ENCODE measurements around the gene PGAP3.

Gene PGAP3

DNA sequence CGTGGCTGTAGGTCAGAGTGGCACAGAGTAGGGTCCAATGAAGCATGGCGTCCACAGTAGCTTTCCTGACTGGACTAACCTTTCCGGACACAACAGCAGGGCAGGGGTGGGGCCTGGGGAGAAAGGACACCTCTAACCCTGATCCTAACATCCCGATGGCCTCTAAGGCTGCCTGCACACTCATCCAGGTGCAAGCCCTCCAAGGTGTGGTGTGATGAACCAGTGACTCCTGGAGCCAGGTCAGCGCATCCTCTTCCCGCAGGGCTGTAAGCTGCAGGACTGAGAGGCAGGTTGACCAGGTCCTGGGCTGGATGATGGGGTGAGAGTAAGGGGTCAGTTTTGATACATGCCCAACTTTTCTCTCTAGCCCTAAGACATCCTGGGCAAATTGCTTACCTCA, 8.9 kb upstream of the PGAP3 start:
- DNase-seq (ENCODE audit: low spot score), result no peak

DNA sequence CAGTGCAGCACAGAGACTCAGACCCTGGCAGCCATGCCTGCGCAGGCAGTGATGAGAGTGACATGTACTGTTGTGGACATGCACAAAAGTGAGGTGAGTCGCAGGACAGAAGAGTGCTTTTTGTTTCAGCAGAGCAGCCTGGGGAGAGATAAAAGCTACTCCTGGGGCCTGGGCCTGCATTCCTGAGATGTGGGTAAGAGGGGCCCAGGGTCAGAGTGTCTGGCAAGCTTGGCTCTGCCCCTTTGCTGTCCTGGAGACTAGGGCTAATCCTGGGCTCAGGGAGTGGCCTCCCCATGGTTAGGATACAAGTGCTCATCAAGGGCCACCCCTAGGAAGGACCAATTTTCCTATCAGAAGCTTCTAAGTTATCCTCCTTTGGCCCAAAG, 7.2 kb upstream of the PGAP3 start:
- no peak for DNase-seq (ENCODE audit: low spot score)

DNA sequence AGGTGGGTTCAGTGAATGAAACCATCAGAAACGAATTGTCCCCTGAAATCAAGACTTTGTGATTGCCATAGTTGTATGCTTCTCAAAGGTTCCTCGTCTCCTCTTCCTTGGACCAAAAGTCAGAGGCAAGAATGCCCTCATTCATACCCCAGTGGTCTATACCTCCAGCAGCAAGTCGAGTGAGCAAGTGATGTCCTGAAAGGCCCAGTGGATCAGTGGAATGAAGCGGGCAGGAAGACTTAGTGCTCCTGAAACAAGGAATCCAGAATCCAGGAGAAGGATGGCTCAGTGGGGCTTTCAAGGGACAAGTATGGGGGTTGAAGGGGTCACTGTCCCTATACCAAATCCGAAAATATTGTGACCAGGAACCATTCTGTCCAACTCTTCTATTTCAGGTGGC, 6.7 kb upstream of the PGAP3 start:
- DNase-seq (ENCODE audit: low spot score), result no peak

DNA sequence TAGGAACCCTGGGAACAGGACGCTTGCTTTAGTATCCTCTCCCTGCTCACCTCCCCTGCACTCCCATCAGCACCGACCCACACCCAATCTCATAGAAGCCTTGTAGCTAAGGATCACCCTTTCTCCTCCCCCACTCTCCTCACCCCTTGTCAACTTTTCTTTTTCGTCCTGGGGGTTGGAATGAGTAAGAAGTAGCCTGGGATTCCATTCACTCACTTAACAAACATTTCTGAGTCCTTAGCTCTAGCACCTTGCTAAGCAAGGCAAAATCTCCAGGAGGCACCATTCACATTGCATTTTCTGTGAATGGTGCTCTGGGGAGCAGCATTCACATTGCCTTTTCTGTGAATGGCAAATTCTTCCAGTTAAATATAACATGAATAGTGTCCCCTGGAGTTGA, 1.1 kb upstream of the PGAP3 start:
- DNase-seq (ENCODE audit: low spot score), result no peak

DNA sequence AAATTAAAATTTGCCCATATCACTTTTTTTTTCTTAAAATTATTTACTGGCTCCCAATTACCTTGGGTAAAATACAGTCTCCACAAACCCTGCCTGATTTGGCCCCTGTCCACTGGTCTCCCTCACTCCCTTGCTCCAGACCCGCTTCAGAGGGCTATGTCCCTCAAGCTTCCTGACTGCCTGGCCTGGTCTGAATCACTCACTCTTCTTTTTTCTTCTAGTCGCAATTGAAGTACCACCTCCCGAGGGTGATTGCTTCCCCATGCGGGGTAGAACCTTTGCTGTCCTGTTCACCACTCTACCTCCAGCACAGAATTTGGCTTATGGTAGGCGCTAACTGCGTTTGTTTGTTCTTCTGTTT, 598 bp upstream of the PGAP3 start:
- no peak for DNase-seq (ENCODE audit: low spot score)

DNA sequence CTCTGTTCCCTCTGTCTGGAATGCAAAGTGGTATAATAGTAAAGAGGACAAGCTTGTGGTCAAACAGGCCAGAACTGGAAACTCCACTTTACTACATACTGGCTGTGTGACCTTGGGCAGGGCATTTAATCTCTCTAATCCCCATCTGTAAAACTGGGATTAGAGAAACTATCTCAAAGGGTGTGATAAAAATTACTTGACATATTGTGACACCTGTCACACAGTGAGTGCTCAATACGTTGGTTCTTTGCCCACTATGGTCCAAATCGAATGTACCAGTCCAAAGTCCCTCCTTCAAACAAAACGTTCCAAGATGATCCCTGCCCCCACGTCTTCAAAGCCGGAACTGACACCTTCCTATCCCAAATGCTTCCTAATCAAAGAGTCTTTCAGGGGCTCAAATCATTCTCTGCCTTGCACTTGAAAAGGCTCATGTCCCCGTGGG, 734 bp downstream of the PGAP3 start:
- no peak for DNase-seq (ENCODE audit: low spot score)

DNA sequence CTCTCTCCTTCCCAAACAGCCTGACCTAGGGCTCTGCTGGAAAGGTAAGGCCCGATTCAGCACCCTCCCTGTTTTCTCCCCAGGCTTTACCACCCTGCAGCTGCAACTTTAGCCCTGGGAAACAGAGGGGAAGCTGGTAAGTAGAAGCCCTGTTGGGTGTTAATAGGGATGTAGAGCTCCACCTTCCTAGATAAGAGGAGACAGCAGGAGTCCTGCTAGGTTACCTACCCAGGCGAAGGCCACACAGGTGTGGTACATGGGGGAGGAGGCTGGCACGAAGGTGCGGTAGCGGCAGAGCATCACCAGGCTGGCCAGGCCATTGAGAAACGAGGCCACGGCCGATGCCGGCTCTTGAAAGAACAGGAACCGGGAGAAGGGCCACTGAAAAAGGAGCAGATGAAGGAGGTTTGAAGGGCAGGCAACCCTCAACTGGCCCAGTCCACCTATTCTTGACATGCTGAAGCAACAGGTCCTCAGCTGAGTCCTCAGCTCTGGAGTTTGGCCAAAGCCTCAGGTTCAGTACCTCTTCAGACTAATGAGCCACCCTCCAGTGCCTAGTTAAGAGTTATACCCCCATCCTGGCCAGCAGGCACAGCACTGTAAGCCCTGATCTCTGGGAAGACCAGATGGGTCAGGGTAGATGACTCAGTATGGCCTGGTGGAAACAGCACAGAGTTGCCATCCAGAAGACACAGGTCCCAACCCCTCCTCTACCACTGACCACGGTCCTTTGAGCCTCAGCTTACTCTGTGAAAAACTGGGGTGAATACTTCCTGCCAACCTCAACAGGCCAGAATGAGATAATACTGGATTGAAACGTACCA, 3.3 kb downstream of the PGAP3 start:
- DNase-seq (ENCODE audit: low spot score), result no peak

DNA sequence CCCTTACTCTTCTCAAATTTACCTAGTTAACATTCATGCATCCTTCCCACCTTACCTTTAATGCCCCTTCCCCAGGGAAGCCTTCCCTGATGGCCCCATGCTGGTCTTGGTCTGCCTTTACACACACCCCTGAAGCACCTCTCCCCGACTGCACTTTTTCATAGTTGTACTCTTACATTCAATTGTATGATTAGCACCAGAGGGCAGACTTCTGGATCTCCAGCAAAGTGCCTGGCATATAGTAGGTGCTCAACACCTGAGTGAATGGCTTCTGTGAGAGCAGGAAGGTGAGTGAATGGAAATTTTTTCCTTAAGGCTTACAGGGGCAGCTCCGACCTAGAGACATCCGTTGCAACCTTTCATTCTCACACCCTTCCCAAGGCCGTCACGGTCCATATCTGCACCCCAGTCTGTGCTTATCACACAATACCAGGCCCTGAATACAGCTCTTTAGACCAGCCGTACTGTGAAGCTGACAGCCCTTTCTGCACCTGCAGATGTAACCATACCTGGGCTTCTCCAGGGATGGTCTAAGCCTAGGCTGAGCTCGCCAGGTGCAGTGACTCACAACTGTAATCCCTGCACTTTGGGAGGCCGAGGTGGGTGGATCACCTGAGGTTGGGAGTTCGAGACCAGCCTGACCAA, 4.4 kb downstream of the PGAP3 start:
- DNase-seq (ENCODE audit: low spot score), result no peak

DNA sequence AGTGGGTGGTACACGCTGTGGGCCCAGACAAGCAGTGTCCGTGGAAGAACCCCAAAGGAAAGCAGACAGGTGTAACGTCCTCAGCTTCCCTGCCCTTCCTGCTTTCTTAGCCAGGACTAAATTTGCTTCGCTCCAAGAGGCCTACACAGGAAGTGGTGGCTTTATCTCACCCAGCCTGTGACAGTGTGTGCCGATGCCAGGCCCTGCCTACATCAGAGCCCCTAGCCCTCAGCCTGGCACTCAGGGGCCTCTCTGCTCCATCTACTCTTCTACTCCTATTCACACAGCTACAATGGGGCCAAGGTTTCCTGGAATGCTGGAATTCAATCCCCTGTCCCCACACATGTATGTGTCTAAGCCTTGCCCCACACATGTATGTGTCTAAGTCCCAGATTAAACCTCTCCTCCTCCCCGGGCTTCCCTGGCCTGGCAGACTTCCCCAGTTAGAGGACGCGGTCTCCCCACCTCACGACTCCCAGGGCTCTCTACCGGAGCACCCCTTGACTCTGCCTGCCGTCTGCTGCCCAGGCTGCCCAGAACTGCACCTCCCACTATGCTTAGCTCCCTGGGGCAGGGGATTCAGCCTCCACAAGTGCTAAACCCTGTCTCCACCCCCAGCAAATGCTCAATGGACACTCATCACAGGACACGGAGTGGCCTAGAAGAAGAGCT, 8.2 kb downstream of the PGAP3 start:
- DNase-seq (ENCODE audit: low spot score), result no peak

DNA sequence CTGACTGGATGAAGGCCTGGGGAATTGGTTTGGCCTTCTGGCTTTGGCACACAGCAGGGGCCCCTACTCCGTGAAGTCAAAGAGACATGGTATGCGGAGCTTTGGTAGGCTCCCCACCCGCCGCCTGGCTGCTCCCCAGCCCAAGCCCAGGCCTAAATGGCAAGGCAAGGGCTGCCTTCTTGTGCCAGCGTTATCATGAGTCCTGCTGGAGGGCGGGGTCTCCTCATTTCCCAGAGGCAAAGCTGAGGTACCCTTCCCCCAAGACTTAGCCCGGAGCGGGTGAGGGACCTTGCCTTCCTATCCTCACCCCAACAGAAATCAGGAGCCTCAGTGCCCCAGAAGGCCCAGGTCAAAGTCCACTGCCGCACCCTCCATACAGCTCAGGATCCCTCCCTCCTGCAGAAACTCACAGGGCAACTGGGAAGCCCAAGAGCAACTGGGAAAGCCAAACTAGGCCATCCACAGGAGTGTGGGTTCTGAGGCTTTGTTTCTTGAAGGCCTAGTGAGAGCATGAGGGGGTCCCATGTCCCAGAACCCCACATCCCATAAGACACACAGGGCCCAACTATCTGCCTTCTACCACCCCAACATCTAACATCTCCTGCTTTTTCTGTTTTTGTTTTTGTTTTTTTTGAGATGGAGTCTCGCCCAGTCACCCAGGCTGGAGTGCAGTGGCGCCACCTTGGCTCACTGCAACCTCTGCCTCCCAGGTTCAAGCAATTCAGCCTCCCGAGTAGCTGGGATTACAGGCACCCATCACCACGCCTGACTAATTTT, 9.3 kb downstream of the PGAP3 start:
- DNase-seq (ENCODE audit: low spot score), result no peak

DNA sequence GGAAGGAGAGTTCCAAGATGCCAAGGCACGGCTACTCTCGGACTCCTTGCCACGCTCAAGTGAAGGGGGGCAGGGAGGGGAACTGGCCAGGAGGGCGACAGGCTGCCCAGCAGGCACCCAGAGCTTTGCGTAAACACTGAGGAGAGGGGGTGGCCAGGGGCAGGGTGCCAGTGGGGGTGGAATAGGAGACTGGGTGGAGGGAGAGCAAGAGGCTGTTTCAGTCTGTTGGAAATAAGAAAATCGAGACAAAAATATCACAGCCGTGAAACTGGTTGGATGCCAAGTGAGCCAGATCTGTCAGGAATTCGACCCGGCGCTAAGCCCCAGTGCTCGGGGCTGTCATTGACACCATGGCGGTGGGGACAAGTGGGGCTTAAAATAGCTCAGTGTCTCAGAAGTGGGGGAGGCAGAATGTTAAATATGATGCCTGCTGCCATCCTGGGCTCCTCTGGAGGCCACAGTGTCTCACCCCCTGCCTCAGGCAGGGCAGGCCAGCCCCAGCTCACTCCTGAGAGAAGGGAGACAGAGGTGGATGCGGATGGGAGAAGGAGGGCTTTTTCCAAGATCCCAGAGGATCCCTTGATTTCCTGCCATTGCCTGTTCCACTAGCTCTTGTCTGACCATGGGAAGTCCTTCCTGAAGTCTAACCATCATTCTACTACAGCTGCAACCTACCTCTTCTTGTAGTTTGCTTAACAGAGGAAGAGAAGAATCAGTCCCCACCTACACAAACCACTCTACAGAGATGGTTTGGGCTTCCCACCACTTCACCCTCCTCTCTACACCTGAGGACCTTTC, 10.1 kb downstream of the PGAP3 start:
- DNase-seq (ENCODE audit: low spot score), result no peak

DNA sequence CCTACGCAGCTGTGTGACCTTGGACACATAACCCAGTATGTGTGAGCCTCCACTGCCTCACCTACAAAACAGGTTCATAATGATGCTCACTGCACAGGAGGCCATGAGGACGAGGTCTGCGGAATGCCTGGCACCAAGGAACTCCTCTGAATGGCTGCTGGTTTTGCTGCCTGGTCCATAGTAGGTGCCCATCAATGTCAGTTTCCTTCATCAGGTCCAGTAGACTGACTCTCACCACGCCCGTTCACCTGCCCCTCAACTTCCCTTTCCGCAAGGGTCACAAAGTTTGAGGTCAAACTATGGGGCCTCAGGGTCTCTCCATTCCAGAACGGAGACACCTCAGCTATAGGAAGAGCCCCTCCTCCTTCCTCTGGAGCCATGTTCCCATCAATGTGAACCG, 10.8 kb downstream of the PGAP3 start:
- DNase-seq (ENCODE audit: low spot score), result no peak

DNA sequence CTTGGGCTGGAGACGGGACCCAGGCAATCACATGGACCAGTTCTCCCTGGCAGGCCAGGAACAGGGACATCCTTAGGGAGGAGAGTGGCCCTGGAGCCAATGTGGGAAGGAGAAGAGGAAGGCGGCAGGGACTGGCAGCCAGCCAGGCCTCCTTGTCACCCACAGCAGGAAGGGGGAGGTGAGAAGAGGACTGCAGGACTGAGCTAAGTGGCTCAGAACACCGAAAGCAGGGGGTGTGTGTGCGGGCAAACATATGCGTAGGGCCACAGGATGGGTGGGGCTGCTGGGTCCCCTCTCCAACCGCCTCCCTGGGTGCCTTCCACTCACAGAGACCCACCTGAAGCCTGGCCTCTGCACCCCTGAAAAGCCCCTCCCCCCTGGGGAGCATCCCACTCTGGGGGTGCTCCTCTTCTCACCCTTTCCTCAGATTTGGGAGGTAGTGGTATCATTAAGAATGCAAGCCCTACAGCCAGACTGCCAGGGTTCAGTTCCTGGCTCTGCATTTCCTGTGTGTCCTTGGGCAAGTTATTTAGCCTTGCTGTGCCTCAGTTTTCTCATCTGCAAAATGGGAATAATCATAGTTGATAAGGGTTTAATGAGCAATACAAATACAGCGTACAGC, 11.5 kb downstream of the PGAP3 start:
- DNase-seq (ENCODE audit: low spot score), result peak; percentile 54

DNA sequence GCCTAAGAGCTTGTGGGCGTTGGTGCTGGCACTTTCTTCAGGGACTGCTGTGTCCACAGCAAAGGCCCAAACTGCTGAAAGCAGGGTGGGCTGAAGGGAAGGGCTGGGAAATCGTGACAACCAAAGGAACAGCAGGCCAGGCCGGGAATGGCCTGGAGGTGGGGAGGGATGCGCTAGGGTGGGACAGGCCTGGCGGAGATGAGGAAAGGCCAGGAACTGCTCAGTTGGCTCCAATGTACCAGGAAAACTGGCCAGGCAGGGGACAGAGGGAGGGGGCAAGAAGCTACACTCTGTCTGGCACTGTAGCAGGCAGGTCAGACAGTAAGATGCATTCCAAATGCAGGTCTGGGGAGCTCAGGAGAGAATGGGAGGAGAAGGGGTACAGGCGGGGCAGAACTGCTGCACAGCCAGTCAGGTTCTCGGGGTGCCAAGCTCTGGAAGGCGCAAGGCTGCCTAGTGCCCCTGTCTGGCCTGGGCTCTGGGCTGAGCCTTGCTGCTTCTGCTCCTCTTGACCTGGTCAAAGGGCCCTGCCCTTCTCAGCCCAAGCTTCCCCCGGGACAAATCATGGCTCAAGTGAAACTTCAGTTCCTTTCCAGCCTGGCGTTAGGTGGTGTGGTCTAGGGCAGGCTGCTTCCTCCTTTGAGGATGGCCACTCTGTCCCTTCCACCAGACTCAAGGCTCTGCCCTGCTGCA, 12.3 kb downstream of the PGAP3 start:
- DNase-seq (ENCODE audit: low spot score), result no peak

DNA sequence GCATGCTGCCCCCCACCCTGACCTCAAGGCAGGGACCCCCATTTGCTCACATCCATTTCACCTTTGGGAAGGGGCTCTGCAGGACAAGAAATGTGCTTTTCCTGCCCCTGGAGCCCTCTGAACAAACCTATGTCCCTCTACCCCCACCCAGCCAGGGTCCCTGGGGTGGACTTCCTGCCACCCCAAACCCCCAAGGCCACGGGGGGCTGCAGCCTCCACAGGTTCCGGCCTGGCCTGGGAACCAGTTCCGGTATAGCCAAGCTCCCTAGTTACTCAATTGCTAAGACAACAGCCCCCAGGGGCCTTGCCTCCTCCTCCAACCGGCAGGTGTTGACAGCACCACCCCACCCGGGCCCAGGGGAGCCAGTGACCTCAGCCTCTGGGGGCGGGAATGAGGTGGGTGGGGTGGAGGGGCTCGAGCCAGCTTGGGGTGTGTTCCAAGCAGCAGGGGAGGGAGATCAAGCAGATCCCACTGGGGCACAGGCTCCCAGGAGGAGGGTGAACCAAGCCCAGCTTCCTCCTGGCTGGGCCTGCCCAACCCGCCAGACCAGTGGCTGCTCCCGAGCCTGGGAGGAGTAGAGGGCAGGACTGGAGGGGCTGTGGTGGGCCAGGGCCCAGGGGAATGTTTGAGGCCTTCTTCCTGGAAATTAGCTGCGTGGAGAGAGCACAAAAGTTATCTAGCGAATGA, 13.0 kb downstream of the PGAP3 start:
- DNase-seq (ENCODE audit: low spot score), result no peak

DNA sequence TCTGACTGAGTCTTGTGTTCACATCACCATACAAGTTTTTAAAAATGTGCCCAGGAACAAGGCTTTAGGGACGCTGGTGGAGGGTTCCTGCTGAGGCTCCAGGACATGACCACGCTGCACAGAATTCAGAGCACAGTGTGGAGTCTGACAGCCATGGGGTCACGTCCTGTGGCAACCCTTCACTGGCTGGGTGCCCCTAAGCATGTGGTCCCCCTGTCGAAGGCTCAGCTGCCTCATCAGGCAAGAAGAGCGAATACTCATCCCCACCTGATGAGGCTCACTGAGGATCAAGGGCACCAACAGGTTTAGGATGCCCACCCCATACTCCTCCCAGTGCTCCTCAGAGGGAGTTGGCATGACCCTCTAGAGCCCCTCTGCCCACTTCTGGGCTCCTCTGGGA, 13.7 kb downstream of the PGAP3 start:
- no peak for DNase-seq (ENCODE audit: low spot score)

DNA sequence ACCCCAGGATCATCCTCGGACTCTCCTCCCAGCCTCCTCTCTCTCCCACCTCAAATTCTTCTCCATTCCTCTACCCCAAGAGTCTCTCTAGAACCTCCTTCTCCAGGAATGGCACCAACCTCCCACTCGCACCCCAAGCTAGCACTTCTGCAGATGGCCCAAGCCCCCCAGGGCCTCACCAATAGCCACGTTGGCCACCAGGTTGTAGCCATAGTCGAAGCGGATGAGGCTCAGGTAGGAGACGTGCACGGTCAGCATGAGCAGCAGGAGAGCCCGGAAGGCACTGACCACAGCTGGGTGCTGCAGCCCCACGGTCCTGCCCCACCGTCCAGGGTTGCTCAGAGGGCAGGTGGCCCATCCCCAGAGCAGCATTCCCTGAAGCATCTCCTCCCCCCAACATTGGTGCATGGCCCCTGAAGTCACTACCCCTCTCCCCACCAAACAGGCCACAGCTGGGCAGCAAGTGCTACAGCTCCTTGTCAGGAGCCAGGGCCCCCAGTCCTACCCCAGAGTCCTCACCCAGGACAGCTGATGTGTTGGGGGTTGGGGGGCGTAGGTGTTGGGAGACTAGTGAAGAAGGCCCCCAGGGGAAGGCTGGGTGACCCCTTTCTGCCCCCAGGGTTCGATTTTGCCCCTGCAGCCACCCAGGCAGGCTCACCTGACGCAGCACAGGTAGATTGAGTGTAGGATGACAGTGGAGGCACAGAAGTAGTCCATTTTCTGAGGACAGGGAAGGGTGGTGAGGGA, 14.3 kb downstream of the PGAP3 start:
- DNase-seq (ENCODE audit: low spot score), result no peak

DNA sequence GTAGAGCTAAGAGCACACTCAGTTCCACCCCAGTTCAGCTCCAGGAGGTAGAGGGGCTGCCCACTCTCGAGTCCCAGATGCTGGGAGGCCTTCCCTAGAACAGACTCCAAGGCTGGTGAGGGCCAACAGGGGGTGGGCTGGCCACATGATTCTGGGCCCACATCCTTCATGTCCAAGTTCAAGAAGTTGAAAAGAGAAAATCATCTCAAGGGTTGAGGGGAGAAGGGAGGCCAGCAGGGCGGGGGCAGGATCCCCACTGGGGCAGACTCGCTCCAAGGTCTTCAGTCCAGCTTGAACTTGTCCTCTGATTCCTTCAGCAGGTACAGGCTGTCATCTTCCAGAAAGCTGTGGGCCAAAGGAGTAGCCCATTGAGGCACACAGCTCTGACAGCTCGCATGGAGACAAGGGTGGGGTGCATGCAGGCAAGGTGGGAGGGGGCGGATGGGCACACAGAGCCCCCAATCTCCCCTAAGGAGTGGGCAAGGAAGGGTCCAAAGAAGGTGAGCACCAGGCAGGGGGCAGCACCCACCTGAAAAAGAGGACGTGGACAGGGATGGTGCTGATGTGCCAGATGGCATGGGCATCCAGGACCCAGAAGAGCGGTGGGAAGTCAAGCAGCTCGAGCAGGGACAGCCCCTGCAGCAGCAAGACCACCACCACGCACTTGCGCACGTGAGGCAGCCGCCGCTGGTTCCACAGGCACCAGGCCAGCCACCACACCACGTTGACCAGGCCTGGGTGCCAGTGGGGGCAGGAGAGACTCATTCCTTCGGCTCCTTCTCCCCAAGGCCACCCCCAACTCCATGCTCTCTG, 15.1 kb downstream of the PGAP3 start:
- no peak for DNase-seq (ENCODE audit: low spot score)
